Activated CD4-positive, CD25-positive, alpha-beta regulatory T cell treated with anti-CD3 and anti-CD28 coated beads, Interleukin-2, amount 50 U/mL, for 72 hours (primary cell): ENCODE results near the gene CEACAM16.

Experiments used
- DNase-seq: peaks from one replicate; pipeline ENCODE4 v3.0.0; 2021

Gene CEACAM16

GRCh38 chr19:44747739-44748425 is 48.9 kb downstream of the CEACAM16 start:
- DNase-seq: peak; percentile 54

GRCh38 chr19:44748426-44749254 is 49.7 kb downstream of the CEACAM16 start, which contains the start of gene BCL3:
Gene BCL3, plus strand, starts transcription at chr19:44748708. Its CDS starts 83 bp downstream, at chr19:44748791.
- peak; percentile 79 for DNase-seq

- no peak for DNase-seq
Observed at GRCh38 chr19:44749292-44749691, 50.3 kb downstream of the CEACAM16 start.

GRCh38 chr19:44749994-44750393 is 51.0 kb downstream of the CEACAM16 start:
- no peak for DNase-seq

GRCh38 chr19:44752123-44752815 is 53.3 kb downstream of the CEACAM16 start:
- DNase-seq: no peak

GRCh38 chr19:44752816-44753625 is 54.1 kb downstream of the CEACAM16 start:
- DNase-seq: peak; percentile 94

- no peak for DNase-seq
Observed at GRCh38 chr19:44753626-44753931, 54.6 kb downstream of the CEACAM16 start.

GRCh38 chr19:44753932-44754749 is 55.2 kb downstream of the CEACAM16 start:
- DNase-seq: peak; percentile 79

- no peak for DNase-seq
Observed at GRCh38 chr19:44754750-44755080, 55.8 kb downstream of the CEACAM16 start.

GRCh38 chr19:44755219-44755618 is 56.3 kb downstream of the CEACAM16 start:
- no peak for DNase-seq

- no peak for DNase-seq
Observed at GRCh38 chr19:44756089-44756562, 57.2 kb downstream of the CEACAM16 start.

- DNase-seq: no peak
Observed at GRCh38 chr19:44757057-44757734, 58.2 kb downstream of the CEACAM16 start.

GRCh38 chr19:44757735-44758505 is 59.0 kb downstream of the CEACAM16 start:
- no peak for DNase-seq

GRCh38 chr19:44758596-44758995 is 59.6 kb downstream of the CEACAM16 start:
- no peak for DNase-seq

GRCh38 chr19:44759083-44759804 is 60.3 kb downstream of the CEACAM16 start:
- no peak for DNase-seq
